Prostate gland (tissue), 2 donors: ENCODE results near the gene ELK3.

ENCODE experiments used
- POLR2A ChIP-seq: fragments of 450-650 bp; IDR thresholded peaks from one replicate; pipeline ENCODE4 v1.6.1; 2016; ENCODE audit warnings: antibody characterized with exemption, mild to moderate bottlenecking
- TF ChIP-seq, protein P1 (sequence below), 4 experiments: fragments of 200-600 bp in 2 of 4; fragments of 450-650 bp in 2 of 4; sonication (generic) in 2 of 4; IDR thresholded peaks; 1 replicate in 3 of 4; 2 replicates in 1 of 4; pipeline ENCODE4 v1.5.1; 2016 to 2019; ENCODE audit warnings: antibody characterized with exemption in 4 of 4, mild to moderate bottlenecking in 2 of 4, moderate library complexity in 2 of 4

GRCh38 chr12:96301732-96302131, 107.6 kb downstream of the ELK3 start:
- TF ChIP-seq, protein P1, sequence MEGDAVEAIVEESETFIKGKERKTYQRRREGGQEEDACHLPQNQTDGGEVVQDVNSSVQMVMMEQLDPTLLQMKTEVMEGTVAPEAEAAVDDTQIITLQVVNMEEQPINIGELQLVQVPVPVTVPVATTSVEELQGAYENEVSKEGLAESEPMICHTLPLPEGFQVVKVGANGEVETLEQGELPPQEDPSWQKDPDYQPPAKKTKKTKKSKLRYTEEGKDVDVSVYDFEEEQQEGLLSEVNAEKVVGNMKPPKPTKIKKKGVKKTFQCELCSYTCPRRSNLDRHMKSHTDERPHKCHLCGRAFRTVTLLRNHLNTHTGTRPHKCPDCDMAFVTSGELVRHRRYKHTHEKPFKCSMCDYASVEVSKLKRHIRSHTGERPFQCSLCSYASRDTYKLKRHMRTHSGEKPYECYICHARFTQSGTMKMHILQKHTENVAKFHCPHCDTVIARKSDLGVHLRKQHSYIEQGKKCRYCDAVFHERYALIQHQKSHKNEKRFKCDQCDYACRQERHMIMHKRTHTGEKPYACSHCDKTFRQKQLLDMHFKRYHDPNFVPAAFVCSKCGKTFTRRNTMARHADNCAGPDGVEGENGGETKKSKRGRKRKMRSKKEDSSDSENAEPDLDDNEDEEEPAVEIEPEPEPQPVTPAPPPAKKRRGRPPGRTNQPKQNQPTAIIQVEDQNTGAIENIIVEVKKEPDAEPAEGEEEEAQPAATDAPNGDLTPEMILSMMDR (IDR thresholded peaks at IDR 0.05): no peak
- TF ChIP-seq POLR2A: no peak
